Measurements from ENCODE around the gene RAB20. TPM values are rescaled to one million over a fixed set of nuclear protein-coding genes. Genes with fewer than 3 reads are reported as not detected.

RAB20 gene
- total and polyA plus RNA-seq, 4 donors, result 9.8 to 36.9 (median 25.2) TPM

GRCh38 chr13:110593430-110594130, 32.1 kb upstream of the RAB20 start:
- no peaks in the 10 kb centered on the region for H3K27me3 ChIP-seq (ENCODE audit: control insufficient read depth in 4 of 4, insufficient read depth in 4 of 4, low read length in 3 of 4)
- H3K4me1 ChIP-seq (ENCODE audit: control insufficient read depth in 4 of 4, insufficient read depth in 4 of 4, low read length in 3 of 4), result no peaks in the 10 kb centered on the region
- no peak for TF ChIP-seq FOXA2 (IDR thresholded peaks at IDR 0.05)
- TF ChIP-seq NR2F2 (IDR thresholded peaks at IDR 0.05), result no peak
- no peak for TF ChIP-seq MAX (IDR thresholded peaks at IDR 0.05)
- TF ChIP-seq REST (IDR thresholded peaks at IDR 0.05), result no peak
- TF ChIP-seq EGR1 (IDR thresholded peaks at IDR 0.05; ENCODE audit: low read depth in 2 of 2), result no peak
- peak in 1 of 2 donors; percentile 33 for TF ChIP-seq RXRA (IDR thresholded peaks at IDR 0.05)
- no peak for TF ChIP-seq FOXA1 (IDR thresholded peaks at IDR 0.05)
- TF ChIP-seq HNF4G (IDR thresholded peaks at IDR 0.05), result no peak
- TF ChIP-seq GABPA (IDR thresholded peaks at IDR 0.05 in 1 of 2, conservative IDR thresholded peaks at IDR 0.05 in 1 of 2), result no peak
- TF ChIP-seq RAD21 (IDR thresholded peaks at IDR 0.05), result peak; percentile 87 to 90
- no peak for TF ChIP-seq YY1 (IDR thresholded peaks at IDR 0.05)
- TF ChIP-seq CTCF (IDR thresholded peaks at IDR 0.05; ENCODE audit: low read depth, low read length, missing input control), result peak; percentile 77
- TF ChIP-seq HNF4A (conservative IDR thresholded peaks at IDR 0.05), result peak in 1 of 2 donors; percentile 43
- no peak for TF ChIP-seq TAF1 (conservative IDR thresholded peaks at IDR 0.05)
- TF ChIP-seq ATF3 (IDR thresholded peaks at IDR 0.05), result no peak
- TF ChIP-seq SP1 (IDR thresholded peaks at IDR 0.05), result peak; percentile 11
- TF ChIP-seq ZBTB33 (IDR thresholded peaks at IDR 0.05), result no peak
- TF ChIP-seq JUND (IDR thresholded peaks at IDR 0.05), result peak in 1 of 2 donors; percentile 41
- 41% methylated on average over 6 of the region's 6 CpGs for WGBS
- no peak for DNase-seq (ENCODE audit: low spot score)
- peak overlapping the region in 1 of 2 donors; percentile 53 for H3K9ac ChIP-seq (ENCODE audit: low read depth in 1 of 2, low read length in 2 of 2)
- no peaks in the 10 kb centered on the region for H3K9me3 ChIP-seq (ENCODE audit: control insufficient read depth in 4 of 4, low read length in 3 of 4)
- no peak overlapping the region for H3K4me3 ChIP-seq (ENCODE audit: low read depth in 1 of 3, low read length in 3 of 3)
- H3K36me3 ChIP-seq (ENCODE audit: control insufficient read depth in 4 of 4, insufficient read depth in 3 of 4, low read depth in 1 of 4, low read length in 3 of 4), result no peaks in the 10 kb centered on the region
- no peak overlapping the region for H3K27ac ChIP-seq (ENCODE audit: low read depth in 1 of 2, low read length in 2 of 2)

All from liver (tissue), 9 donors.